ENCODE results near the gene DCK.

The DCK gene

DNA sequence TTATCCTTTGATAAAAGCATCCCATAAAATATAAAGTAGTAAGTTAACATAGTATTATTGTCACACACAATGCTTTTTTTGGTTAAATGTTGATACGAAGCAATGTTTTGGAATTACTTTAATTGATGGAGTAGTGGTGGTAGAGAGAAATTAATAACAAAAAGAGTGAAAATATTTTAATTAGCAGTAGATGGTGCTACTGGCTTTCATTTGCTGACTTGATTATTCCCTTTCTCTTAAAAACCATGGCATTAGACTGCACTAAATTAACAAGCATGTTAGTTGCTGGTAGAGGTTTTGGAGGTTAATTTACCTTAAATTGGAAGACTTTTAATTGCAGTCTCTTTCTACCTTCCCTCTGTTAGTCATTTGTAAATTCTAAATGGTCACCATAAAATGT is 8.9 kb upstream of the DCK start:
- TF ChIP-seq CREB1 (IDR thresholded peaks at IDR 0.05; ENCODE audit: low read depth) (no peak), RAD21 (IDR thresholded peaks at IDR 0.05; ENCODE audit: low read depth) (peak; percentile 4; the same call in 1 of the 2 replicates), TCF12 (IDR thresholded peaks at IDR 0.05; ENCODE audit: low read depth) (no peak)

DNA sequence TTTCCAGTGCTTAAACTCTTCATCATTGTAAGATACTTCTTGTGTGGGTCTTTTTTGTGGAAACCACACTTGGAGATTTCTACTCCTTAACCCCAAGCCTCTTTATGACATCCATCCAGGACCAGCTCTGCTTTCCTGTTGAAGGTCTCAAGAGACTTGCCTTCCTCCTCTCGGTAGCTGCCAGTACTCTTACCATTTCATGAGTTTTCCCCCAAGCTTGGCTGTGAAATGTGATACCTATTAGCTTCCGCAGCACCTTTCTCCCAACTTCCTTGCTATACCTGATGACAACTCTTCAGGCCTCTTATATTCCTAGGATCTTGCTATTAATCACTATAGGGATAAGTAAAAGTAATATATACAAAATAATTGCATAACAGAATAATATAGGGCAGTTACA is 1.9 kb upstream of the DCK start:
- TF ChIP-seq TCF12 (IDR thresholded peaks at IDR 0.05; ENCODE audit: low read depth) = no peak
- TF ChIP-seq, protein P1, sequence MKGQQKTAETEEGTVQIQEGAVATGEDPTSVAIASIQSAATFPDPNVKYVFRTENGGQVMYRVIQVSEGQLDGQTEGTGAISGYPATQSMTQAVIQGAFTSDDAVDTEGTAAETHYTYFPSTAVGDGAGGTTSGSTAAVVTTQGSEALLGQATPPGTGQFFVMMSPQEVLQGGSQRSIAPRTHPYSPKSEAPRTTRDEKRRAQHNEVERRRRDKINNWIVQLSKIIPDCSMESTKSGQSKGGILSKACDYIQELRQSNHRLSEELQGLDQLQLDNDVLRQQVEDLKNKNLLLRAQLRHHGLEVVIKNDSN (IDR thresholded peaks at IDR 0.05) = no peak
- no peak for TF ChIP-seq NFIC (IDR thresholded peaks at IDR 0.05)
- no peak for TF ChIP-seq TEAD4 (IDR thresholded peaks at IDR 0.05)
- TF ChIP-seq, protein P2, sequence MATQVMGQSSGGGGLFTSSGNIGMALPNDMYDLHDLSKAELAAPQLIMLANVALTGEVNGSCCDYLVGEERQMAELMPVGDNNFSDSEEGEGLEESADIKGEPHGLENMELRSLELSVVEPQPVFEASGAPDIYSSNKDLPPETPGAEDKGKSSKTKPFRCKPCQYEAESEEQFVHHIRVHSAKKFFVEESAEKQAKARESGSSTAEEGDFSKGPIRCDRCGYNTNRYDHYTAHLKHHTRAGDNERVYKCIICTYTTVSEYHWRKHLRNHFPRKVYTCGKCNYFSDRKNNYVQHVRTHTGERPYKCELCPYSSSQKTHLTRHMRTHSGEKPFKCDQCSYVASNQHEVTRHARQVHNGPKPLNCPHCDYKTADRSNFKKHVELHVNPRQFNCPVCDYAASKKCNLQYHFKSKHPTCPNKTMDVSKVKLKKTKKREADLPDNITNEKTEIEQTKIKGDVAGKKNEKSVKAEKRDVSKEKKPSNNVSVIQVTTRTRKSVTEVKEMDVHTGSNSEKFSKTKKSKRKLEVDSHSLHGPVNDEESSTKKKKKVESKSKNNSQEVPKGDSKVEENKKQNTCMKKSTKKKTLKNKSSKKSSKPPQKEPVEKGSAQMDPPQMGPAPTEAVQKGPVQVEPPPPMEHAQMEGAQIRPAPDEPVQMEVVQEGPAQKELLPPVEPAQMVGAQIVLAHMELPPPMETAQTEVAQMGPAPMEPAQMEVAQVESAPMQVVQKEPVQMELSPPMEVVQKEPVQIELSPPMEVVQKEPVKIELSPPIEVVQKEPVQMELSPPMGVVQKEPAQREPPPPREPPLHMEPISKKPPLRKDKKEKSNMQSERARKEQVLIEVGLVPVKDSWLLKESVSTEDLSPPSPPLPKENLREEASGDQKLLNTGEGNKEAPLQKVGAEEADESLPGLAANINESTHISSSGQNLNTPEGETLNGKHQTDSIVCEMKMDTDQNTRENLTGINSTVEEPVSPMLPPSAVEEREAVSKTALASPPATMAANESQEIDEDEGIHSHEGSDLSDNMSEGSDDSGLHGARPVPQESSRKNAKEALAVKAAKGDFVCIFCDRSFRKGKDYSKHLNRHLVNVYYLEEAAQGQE (IDR thresholded peaks at IDR 0.05; ENCODE audit: low read depth) = no peak
- TF ChIP-seq CEBPB (IDR thresholded peaks at IDR 0.05) = no peak
- no peak for TF ChIP-seq ZBTB7A (IDR thresholded peaks at IDR 0.05; ENCODE audit: low read depth)
- no peak for TF ChIP-seq CREB1 (IDR thresholded peaks at IDR 0.05; ENCODE audit: low read depth)
- TF ChIP-seq RAD21 (IDR thresholded peaks at IDR 0.05; ENCODE audit: low read depth) = no peak
- no peak for TF ChIP-seq EP300 (IDR thresholded peaks at IDR 0.05; ENCODE audit: borderline replicate concordance)
- TF ChIP-seq FOXM1 (IDR thresholded peaks at IDR 0.05; ENCODE audit: borderline replicate concordance, low read depth) = no peak
- TF ChIP-seq YY1 (IDR thresholded peaks at IDR 0.05; ENCODE audit: low read depth) = no peak
- no peak for TF ChIP-seq EGR1 (IDR thresholded peaks at IDR 0.05)
- TF ChIP-seq, protein P3, sequence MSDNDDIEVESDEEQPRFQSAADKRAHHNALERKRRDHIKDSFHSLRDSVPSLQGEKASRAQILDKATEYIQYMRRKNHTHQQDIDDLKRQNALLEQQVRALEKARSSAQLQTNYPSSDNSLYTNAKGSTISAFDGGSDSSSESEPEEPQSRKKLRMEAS (IDR thresholded peaks at IDR 0.05) = no peak
- no peak for TF ChIP-seq TAF1 (IDR thresholded peaks at IDR 0.05; ENCODE audit: low read depth)

DNA sequence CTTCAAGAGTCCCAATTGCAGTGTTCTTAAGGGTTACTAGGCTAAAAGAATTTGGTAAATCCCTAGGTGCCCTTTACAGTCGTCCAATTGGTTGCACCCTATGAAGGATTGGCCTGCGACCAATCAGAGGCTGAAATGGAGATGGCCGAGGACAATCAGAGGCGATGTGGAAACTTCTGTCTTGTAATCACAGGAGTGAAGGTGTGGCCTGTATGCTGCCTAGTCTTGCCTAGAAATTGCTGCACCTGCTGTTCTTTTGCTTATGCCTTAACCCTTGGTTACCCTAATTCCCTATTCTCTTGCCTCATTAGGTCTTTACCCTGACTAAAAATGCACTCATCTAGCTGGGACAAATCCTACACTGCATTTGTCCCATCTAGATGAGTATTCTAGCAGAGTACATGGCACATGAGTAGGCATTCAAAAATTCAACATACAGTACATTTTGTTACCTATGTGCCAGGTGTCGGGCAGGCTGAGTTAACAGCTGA is 1.0 kb upstream of the DCK start:
- TF ChIP-seq, protein P1 (IDR thresholded peaks at IDR 0.05) = no peak
- TF ChIP-seq, protein P3 (IDR thresholded peaks at IDR 0.05) = no peak
- TF ChIP-seq ZBTB7A (IDR thresholded peaks at IDR 0.05; ENCODE audit: low read depth) = no peak
- TF ChIP-seq TCF12 (IDR thresholded peaks at IDR 0.05; ENCODE audit: low read depth) = no peak
- no peak for TF ChIP-seq RAD21 (IDR thresholded peaks at IDR 0.05; ENCODE audit: low read depth)
- TF ChIP-seq TAF1 (IDR thresholded peaks at IDR 0.05; ENCODE audit: low read depth) = no peak
- TF ChIP-seq CEBPB (IDR thresholded peaks at IDR 0.05) = no peak
- TF ChIP-seq CREB1 (IDR thresholded peaks at IDR 0.05; ENCODE audit: low read depth) = no peak

DNA sequence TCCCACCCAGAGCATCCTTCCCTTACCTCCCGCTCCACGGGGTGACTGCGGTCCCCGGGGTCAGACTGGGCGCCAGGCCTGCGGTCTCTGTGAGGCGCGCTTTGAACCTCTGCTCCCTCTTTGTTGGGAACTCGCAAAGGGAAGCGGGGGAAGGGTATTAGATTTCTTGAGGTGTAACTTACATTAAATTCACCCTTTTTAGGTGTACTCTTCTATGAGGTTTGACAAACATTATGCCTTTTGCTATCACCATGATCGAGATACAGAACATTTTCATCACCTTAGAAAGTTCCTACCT is 569 bp downstream of the DCK start:
- TF ChIP-seq EGR1 (IDR thresholded peaks at IDR 0.05) (no peak), TEAD4 (IDR thresholded peaks at IDR 0.05) (no peak), CREB1 (IDR thresholded peaks at IDR 0.05; ENCODE audit: low read depth) (no peak)
- TF ChIP-seq, protein P1 (IDR thresholded peaks at IDR 0.05) = no peak

DNA sequence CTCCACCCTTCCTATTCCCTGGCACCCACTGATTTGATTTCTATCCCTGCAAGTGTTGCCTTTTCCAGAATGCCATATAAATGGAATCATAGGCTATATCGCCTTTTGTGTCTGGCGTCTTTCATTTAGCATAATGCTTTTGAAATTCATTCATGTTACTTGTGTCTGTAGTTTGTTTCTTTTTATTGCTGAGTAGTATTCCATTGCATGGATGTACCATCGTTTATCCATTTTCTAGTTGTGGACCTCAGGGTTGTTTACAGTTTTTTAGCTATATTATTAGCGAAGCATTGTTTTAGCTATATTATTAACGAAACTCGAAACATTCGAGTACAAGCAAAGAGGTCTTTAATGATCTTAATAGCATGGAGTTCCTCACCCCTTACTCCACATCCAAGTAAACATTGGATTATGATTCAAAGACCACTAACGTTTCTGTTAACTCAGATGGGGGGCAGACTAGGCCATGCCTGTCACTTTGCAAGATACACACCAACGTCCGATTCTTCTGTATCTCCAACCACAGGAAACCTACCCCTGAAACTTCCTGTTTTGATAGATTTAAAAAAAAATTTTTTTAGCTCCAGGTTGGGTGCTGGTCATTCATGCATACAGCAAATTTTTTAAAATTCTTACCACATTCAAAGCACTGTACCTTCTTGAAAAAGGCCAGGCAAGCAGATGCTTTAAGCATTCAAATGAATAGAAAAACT is 1.1 kb downstream of the DCK start:
- TF ChIP-seq EGR1 (IDR thresholded peaks at IDR 0.05) = no peak

DNA sequence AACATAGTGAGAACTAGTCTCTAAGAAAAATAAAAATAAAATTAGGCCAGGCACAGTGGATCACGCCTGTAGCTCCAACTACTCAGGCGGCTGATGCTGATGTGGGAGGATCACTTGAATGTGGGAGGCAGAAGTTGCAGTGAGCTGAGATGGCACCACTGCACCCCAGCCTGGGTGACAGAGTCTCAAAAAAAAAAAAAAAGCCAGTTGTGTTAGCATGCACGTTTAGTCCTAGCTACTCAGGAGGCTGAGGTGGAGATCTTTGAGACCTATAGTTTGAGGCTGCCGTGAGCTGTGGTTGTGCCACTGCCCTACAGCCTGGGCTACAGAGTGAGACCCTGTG is 2.5 kb downstream of the DCK start:
- TF ChIP-seq, protein P3 (IDR thresholded peaks at IDR 0.05) = no peak
- TF ChIP-seq CEBPB (IDR thresholded peaks at IDR 0.05) = no peak
- TF ChIP-seq CREB1 (IDR thresholded peaks at IDR 0.05; ENCODE audit: low read depth) = no peak
- TF ChIP-seq EP300 (IDR thresholded peaks at IDR 0.05; ENCODE audit: borderline replicate concordance) = no peak
- TF ChIP-seq RAD21 (IDR thresholded peaks at IDR 0.05; ENCODE audit: low read depth) = no peak
- TF ChIP-seq, protein P1 (IDR thresholded peaks at IDR 0.05) = no peak
- TF ChIP-seq TEAD4 (IDR thresholded peaks at IDR 0.05) = no peak
- TF ChIP-seq, protein P2 (IDR thresholded peaks at IDR 0.05; ENCODE audit: low read depth) = no peak
- no peak for TF ChIP-seq FOXM1 (IDR thresholded peaks at IDR 0.05; ENCODE audit: borderline replicate concordance, low read depth)
